OCI-LY3 (cell line): ENCODE measurements around the gene SASH1.

Experiments used
- H2AFZ ChIP-seq: fragments of 200-600, 300-600 bp; shearing (Covaris generic); 2 replicates; pipeline ENCODE4 v1.6.0; 2014; ENCODE audit warnings: antibody characterized with exemption, low read depth, low read length
- H3K27ac ChIP-seq: fragments of 200-600, 300-600 bp; sonication (generic); 2 replicates; pipeline ENCODE4 v1.5.1; 2014; ENCODE audit warnings: mild to moderate bottlenecking, low read length, moderate library complexity, mixed read lengths
- H3K27me3 ChIP-seq: fragments of 200-600, 300-600 bp; sonication (generic); 2 replicates; pipeline ENCODE4 v1.6.1; 2014; ENCODE audit warnings: low read depth, low read length, mixed read lengths
- H3K36me3 ChIP-seq: fragments of 200-600, 300-600 bp; sonication (generic); replicated peaks from 2 replicates; pipeline ENCODE3; 2014; ENCODE audit warnings: low read depth, low read length, mixed read lengths
- H3K4me1 ChIP-seq: fragments of 300-600, 200-600 bp; sonication (generic); 2 replicates; pipeline ENCODE4 v1.6.1; 2014; ENCODE audit warnings: low read length, mixed read lengths
- H3K4me2 ChIP-seq: fragments of 200-600, 300-600 bp; sonication (generic); 2 replicates; pipeline ENCODE4 v1.6.1; 2014; ENCODE audit warnings: low read length, mixed read lengths
- H3K4me3 ChIP-seq: fragments of 300-600, 200-600 bp; sonication (generic); 2 replicates; pipeline ENCODE4 v1.5.1; 2014; ENCODE audit warnings: antibody characterized with exemption, mild to moderate bottlenecking, low read length, moderate library complexity
- H3K79me2 ChIP-seq: fragments of 300-600, 200-600 bp; shearing (Covaris generic); 2 replicates; pipeline ENCODE4 v1.6.1; 2014; ENCODE audit warnings: mild to moderate bottlenecking, low read length, mixed read lengths
- H3K9ac ChIP-seq: fragments of 300-600, 200-600 bp; shearing (Covaris generic); 2 replicates; pipeline ENCODE4 v1.6.0; 2014; ENCODE audit warnings: mild to moderate bottlenecking, low read length, moderate library complexity
- H3K9me3 ChIP-seq: fragments of 200-600, 300-600 bp; shearing (Covaris generic); 2 replicates; pipeline ENCODE4 v1.6.1; 2014; ENCODE audit warnings: low read length, mixed read lengths; ENCODE audit not compliant: insufficient read depth
- H4K20me1 ChIP-seq: fragments of 200-600, 300-600 bp; sonication (generic); 2 replicates; pipeline ENCODE4 v1.6.1; 2016; ENCODE audit warnings: low read length, mixed read lengths; ENCODE audit not compliant: insufficient read depth
- CTCF ChIP-seq: fragments of 200-600, 300-600 bp; sonication (generic); IDR thresholded peaks from 2 replicates; pipeline ENCODE4 v1.5.1; 2014; ENCODE audit warnings: antibody characterized with exemption, low read length, low read depth
- EZH2phosphoT487 ChIP-seq: fragments of 200-600 bp; shearing (Covaris generic); IDR thresholded peaks from 2 replicates; pipeline ENCODE4 v1.6.1; 2018; ENCODE audit warnings: antibody characterized with exemption, mixed run types, low read depth

SASH1 gene

DNA sequence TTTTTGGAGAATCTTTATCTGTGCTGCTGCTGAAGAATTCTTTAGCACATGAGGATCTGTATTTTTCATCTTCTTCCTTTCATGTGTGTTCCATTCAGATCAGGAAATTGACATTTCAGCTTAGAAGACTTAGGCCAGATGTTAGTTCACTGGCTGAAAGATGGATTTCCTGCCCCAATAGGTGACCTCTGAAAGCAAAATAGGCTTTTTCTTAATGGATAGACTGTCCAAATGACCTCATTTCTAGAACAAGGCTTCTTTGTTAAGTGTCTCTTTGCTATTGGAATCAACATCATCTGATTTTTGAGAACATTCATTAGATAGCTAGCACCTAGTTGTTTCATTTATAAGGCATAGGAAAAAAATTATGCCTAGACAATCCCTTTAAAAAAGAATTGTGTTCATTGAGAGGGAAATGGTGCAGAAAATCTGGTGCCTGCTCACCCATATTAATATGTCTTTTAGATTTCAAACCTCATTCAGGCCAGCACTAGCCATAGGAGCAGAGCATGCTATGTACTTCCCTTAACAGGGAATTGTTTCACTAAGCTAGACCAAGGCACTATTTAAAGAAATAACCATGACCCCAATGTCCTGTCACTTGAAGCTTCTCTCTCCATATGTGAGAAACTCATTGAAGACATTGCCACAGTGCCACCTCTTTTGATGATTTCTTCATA, 13.6 kb upstream of the SASH1 start:
- Histone ChIP-seq H3K27ac (no peak overlapping the region), H3K9ac (no peak overlapping the region), H3K36me3 (no peaks in the 10 kb centered on the region), H3K9me3 (no peaks in the 10 kb centered on the region), H3K4me2 (no peak overlapping the region), H3K4me3 (no peak overlapping the region), H2AFZ (no peak overlapping the region), H3K79me2 (no peaks in the 10 kb centered on the region), H3K27me3 (no peaks in the 10 kb centered on the region), H3K4me1 (no peaks in the 10 kb centered on the region), H4K20me1 (no peaks in the 10 kb centered on the region)
- TF ChIP-seq EZH2phosphoT487 (no peak), CTCF (no peak)

- Histone ChIP-seq H2AFZ (no peak overlapping the region), H3K4me1 (no peaks in the 10 kb centered on the region), H3K4me2 (no peak overlapping the region), H3K27ac (no peak overlapping the region), H4K20me1 (no peaks in the 10 kb centered on the region), H3K4me3 (no peak overlapping the region), H3K9me3 (no peaks in the 10 kb centered on the region), H3K9ac (no peak overlapping the region), H3K79me2 (no peaks in the 10 kb centered on the region), H3K27me3 (no peaks in the 10 kb centered on the region), H3K36me3 (no peaks in the 10 kb centered on the region)
- TF ChIP-seq CTCF: no peak
- no peak for TF ChIP-seq EZH2phosphoT487
These were observed 12.8 kb upstream of the SASH1 start for GRCh38 chr6:148329596-148330381.

DNA sequence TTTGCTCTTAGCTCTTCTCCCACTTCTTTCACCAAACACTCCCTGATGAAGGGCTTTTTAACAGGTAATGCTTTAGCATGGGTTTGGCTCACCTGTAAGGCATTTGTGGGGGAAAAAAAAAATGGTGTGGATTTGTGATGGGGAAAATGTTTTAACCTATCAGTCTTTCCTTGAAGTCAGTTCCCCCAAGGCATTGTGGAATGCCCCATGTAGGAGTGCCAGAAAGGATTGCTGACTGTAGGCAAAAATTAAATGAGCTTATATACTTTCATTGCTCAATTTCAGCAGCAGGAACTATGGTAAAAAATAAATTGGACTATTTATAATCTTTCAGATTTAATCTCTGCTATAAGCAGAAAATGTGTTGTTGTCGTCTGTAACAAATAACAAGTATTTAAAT, 10.6 kb upstream of the SASH1 start:
- Histone ChIP-seq H3K27me3 (no peaks in the 10 kb centered on the region), H2AFZ (no peak overlapping the region), H3K27ac (no peak overlapping the region), H3K9ac (no peak overlapping the region), H3K4me1 (no peaks in the 10 kb centered on the region), H3K4me2 (no peak overlapping the region), H3K79me2 (no peaks in the 10 kb centered on the region), H3K4me3 (no peak overlapping the region), H4K20me1 (no peaks in the 10 kb centered on the region), H3K36me3 (no peaks in the 10 kb centered on the region), H3K9me3 (no peaks in the 10 kb centered on the region)
- TF ChIP-seq EZH2phosphoT487: no peak
- no peak for TF ChIP-seq CTCF

- H3K4me3 ChIP-seq: no peak overlapping the region
- H3K4me2 ChIP-seq: no peak overlapping the region
- no peaks in the 10 kb centered on the region for H3K36me3 ChIP-seq
- no peak overlapping the region for H3K9ac ChIP-seq
- no peak overlapping the region for H2AFZ ChIP-seq
- H3K79me2 ChIP-seq: no peaks in the 10 kb centered on the region
- H3K27me3 ChIP-seq: no peaks in the 10 kb centered on the region
- H4K20me1 ChIP-seq: no peaks in the 10 kb centered on the region
- TF ChIP-seq CTCF: no peak
- no peak for TF ChIP-seq EZH2phosphoT487
- H3K4me1 ChIP-seq: no peaks in the 10 kb centered on the region
- H3K9me3 ChIP-seq: no peaks in the 10 kb centered on the region
- no peak overlapping the region for H3K27ac ChIP-seq
These were observed 5.7 kb upstream of the SASH1 start for GRCh38 chr6:148336901-148337300.
